SK-N-SH (cell line): ENCODE results near the gene ZNF521. TPM values are rescaled to one million over a fixed set of nuclear protein-coding genes. Genes with fewer than 3 reads are reported as not detected.

Experiments used
- CTCF ChIA-PET: fragments of 300-600, 350-600 bp; formaldehyde crosslinking; extraction: SDS; loops from one replicate; lab custom pipeline; 2021; lab: Yijun Ruan, JAX
- POLR2A ChIA-PET: fragments of 350-600 bp; sonication (Branson Sonifier 250); formaldehyde crosslinking; extraction: SDS; loops from one replicate; lab custom pipeline; 2020; ENCODE audit warnings: antibody characterized with exemption, inconsistent platforms; lab: Yijun Ruan, JAX
- DNase-seq: peaks from one replicate; pipeline ENCODE4 v3.0.0; 2012
- H2AFZ ChIP-seq: fragments of 200-600 bp; sonication (generic); 2 replicates; pipeline ENCODE4 v1.8.1; 2016; ENCODE audit warnings: antibody characterized with exemption, mild to moderate bottlenecking, low read depth
- H3F3A ChIP-seq: fragments of 200-600 bp; sonication (generic); replicated peaks from 2 replicates; pipeline ENCODE3; 2016; ENCODE audit warnings: antibody characterized with exemption, mild to moderate bottlenecking; ENCODE audit not compliant: insufficient read depth
- H3K27ac ChIP-seq, 2 experiments: fragments of 200-500 bp in 1 of 2; fragments of 200-600 bp in 1 of 2; sonication (Bioruptor generic) in 1 of 2; sonication (generic), shearing (Covaris generic) in 1 of 2; 2 replicates each; pipeline versions ENCODE4 v1.5.1 to v1.6.1; 2014 to 2016; ENCODE audit warnings: low read depth in 2 of 2, inconsistent platforms in 1 of 2, low read length in 1 of 2, mild to moderate bottlenecking in 1 of 2, mixed read lengths in 1 of 2
- H3K27me3 ChIP-seq: fragments of 200-600 bp; sonication (generic), shearing (Covaris generic); 2 replicates; pipeline ENCODE4 v1.6.1; 2016; ENCODE audit warnings: mixed run types; ENCODE audit not compliant: insufficient read depth
- H3K36me3 ChIP-seq, 2 experiments: fragments of 200-500 bp in 1 of 2; fragments of 200-600 bp in 1 of 2; sonication (Bioruptor generic) in 1 of 2; sonication (generic) in 1 of 2; replicated peaks in 1 of 2; 2 replicates each; pipeline versions ENCODE3 to v1.5.1; 2014 to 2016; ENCODE audit warnings: low read length in 1 of 2, mild to moderate bottlenecking in 1 of 2; ENCODE audit not compliant: insufficient read depth in 2 of 2, control insufficient read depth in 1 of 2
- H3K4me1 ChIP-seq, 2 experiments: fragments of 200-500 bp in 1 of 2; fragments of 200-600 bp in 1 of 2; sonication (Bioruptor generic) in 1 of 2; sonication (generic), shearing (Covaris generic) in 1 of 2; 2 replicates each; pipeline versions ENCODE4 v1.5.1 to v1.6.1; 2014 to 2016; ENCODE audit warnings: low read depth in 1 of 2, low read length in 1 of 2, mixed run types in 1 of 2; ENCODE audit not compliant: insufficient read depth in 2 of 2, control insufficient read depth in 1 of 2
- H3K4me2 ChIP-seq: fragments of 200-600 bp; sonication (generic), shearing (Covaris generic); 2 replicates; pipeline ENCODE4 v1.6.1; 2017; ENCODE audit warnings: mixed run types
- H3K4me3 ChIP-seq, 2 experiments: fragments of 200-500 bp in 1 of 2; fragments of 200-600 bp in 1 of 2; sonication (Bioruptor generic) in 1 of 2; sonication (generic), shearing (Covaris generic) in 1 of 2; 2 replicates each; pipeline versions ENCODE4 v1.5.1 to v1.8.1; 2014 to 2016; ENCODE audit warnings: low read depth in 2 of 2, inconsistent platforms in 1 of 2, low read length in 1 of 2, mild to moderate bottlenecking in 1 of 2, mixed read lengths in 1 of 2, moderate library complexity in 1 of 2
- H3K79me2 ChIP-seq: fragments of 200-600 bp; sonication (generic); 2 replicates; pipeline ENCODE4 v1.8.1; 2017; ENCODE audit warnings: mild to moderate bottlenecking; ENCODE audit not compliant: insufficient read depth
- H3K9ac ChIP-seq: fragments of 200-600 bp; sonication (generic); 2 replicates; pipeline ENCODE4 v1.6.1; 2017; ENCODE audit warnings: mixed run types
- H3K9me2 ChIP-seq: fragments of 200-600 bp; sonication (generic); 2 replicates; pipeline ENCODE4 v1.6.1; 2017; ENCODE audit warnings: mixed run types
- H3K9me3 ChIP-seq: fragments of 200-600 bp; sonication (generic); 2 replicates; pipeline ENCODE4 v1.6.1; 2017; ENCODE audit warnings: mixed run types, mild to moderate bottlenecking, moderate library complexity
- H4K20me1 ChIP-seq: fragments of 200-600 bp; sonication (generic); 2 replicates; pipeline ENCODE4 v1.6.1; 2017; ENCODE audit warnings: mild to moderate bottlenecking, mixed run types; ENCODE audit not compliant: insufficient read depth
- EZH2phosphoT487 ChIP-seq: fragments of 200-600 bp; sonication (generic); IDR thresholded peaks from 2 replicates; pipeline ENCODE4 v1.6.1; 2017; ENCODE audit warnings: low read depth, mixed run types, mild to moderate bottlenecking, antibody characterized with exemption, moderate library complexity, borderline replicate concordance
- FOSL2 ChIP-seq: IDR thresholded peaks from 2 replicates; pipeline ENCODE4 v1.4.0; 2012; ENCODE audit warnings: low read depth, mild to moderate bottlenecking, moderate library complexity, borderline replicate concordance
- JUND ChIP-seq: IDR thresholded peaks from 2 replicates; pipeline ENCODE4 v1.4.0; 2012
- MXI1 ChIP-seq: IDR thresholded peaks from 2 replicates; pipeline ENCODE4 v1.6.1; 2012; ENCODE audit warnings: mild to moderate bottlenecking, low read depth, low read length, improper control_type of control experiment
- NRF1 ChIP-seq: IDR thresholded peaks from 2 replicates; pipeline ENCODE4 v1.6.1; 2012; ENCODE audit warnings: low read depth, mild to moderate bottlenecking, low read length
- POLR2AphosphoS5 ChIP-seq: IDR thresholded peaks from 2 replicates; pipeline ENCODE4 v1.6.1; 2012; ENCODE audit warnings: low read depth, low read length
- RCOR1 ChIP-seq: fragments of 150-350 bp; IDR thresholded peaks from 2 replicates; pipeline ENCODE4 v1.6.1; 2017; ENCODE audit warnings: antibody characterized with exemption, low read length
- RXRA ChIP-seq: IDR thresholded peaks from 2 replicates; pipeline ENCODE4 v1.4.0; 2012; ENCODE audit warnings: low read depth, mild to moderate bottlenecking, borderline replicate concordance
- SMC3 ChIP-seq: IDR thresholded peaks from 2 replicates; pipeline ENCODE4 v1.6.1; 2012; ENCODE audit warnings: low read depth, low read length, improper control_type of control experiment
- TAF1 ChIP-seq: IDR thresholded peaks from 2 replicates; pipeline ENCODE4 v1.6.1; 2012; ENCODE audit warnings: low read depth, mild to moderate bottlenecking, low read length, moderate library complexity, borderline replicate concordance
- WGBS: methylation state at CpG from one replicate; pipeline ENCODE4 v1.1.6; 2017; ENCODE audit warnings: low lambda C conversion rate; 5-methylcytosine and 5-hydroxymethylcytosine counted together
- polyA plus RNA-seq, 3 experiments: library from polyadenylated mRNA; depleted of rRNA; stranded (reverse); fragments of >200 nt; gene quantifications; 2 replicates each; pipeline ENCODE4 v1.2.3, GENCODE V29; 2012
- TF ChIP-seq, protein P1 (sequence below): fragments of 150-350 bp; IDR thresholded peaks from 2 replicates; pipeline ENCODE4 v1.6.1; 2016; ENCODE audit warnings: mild to moderate bottlenecking, low read depth, low read length
- TF ChIP-seq, protein P2 (sequence below): IDR thresholded peaks from 2 replicates; pipeline ENCODE4 v1.6.1; 2012; ENCODE audit warnings: mild to moderate bottlenecking, low read depth, low read length, moderate library complexity

The ZNF521 gene
- polyA plus RNA-seq, 1 of the 3 experiments (the other 2 are of a cell fraction), result 14.1 TPM

DNA sequence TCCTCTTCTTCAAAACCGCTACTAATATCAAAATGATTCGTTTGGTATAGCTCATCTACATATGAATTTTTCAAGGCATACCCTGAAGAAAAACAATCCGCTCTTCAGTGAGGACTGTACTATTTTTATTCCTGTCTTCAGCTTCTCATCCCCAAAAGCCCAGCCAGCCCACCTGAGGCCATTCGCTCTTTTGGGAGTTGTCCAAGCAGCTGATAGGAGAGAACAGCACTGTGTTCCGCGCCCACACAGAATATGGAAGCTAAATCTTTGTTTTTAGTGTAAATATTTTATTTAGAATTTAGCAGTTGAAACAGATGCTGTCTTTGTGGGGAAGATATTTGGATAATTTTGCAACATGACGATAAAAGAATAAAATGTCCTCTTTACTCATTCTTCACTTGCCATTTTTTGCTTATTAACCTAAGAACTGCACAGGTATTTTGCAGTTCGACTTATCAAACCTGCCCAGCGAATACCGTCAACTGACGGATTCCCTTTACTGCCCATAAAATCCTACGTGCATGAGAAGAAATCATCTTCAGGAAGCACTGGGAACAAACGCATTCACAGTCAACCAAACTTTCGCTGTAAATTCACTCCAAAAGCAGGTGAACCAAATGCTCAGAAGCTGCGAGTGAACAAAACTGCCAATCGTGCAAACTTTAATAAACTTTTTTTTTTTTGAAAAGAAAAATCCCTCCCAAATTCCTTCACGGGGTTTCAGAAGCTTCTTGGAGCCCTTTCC, 3.4 kb downstream of the ZNF521 start (continued):
- no peak for TF ChIP-seq TAF1
- TF ChIP-seq NRF1, result no peak
- no peak for TF ChIP-seq MXI1
- no peak for TF ChIP-seq POLR2AphosphoS5

DNA sequence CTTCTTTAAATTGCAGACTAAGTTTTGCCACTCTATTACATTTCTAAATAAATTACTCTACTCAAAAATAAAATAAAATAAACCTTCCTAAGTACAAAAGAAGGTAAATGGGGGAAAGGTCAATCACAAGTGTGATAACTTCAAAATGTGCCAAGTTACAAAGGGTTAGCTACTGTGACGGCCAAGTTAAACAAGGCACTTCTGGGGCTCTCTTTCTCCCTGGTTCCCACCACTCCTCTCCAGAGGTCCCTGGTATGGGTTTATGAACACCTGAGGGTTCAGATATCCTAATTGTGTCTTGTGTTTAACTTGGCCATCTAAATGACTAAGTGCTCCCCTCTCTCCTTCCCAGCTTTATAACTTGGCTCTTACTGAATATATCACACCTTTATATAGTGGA, 5.4 kb downstream of the ZNF521 start:
- Histone ChIP-seq H4K20me1 (no peaks in the 10 kb centered on the region), H2AFZ (no peak overlapping the region), H3K9me2 (no peaks in the 10 kb centered on the region), H3K4me3 (no peak overlapping the region), H3K79me2 (peaks cover 21% of the 10 kb centered on the region; the same call in 1 of the 2 replicates), H3K4me1 (peaks cover 0 to 3% of the 10 kb centered on the region in 2 experiments; a peak in 3 of 4 replicates), H3K9me3 (no peaks in the 10 kb centered on the region), H3K27ac (no peak overlapping the region), H3K27me3 (no peaks in the 10 kb centered on the region; the same call in 1 of the 2 replicates), H3K36me3 (no peaks in the 10 kb centered on the region), H3K9ac (no peak overlapping the region), H3K4me2 (no peak overlapping the region), H3F3A (peaks cover 4% of the 10 kb centered on the region)
- CTCF ChIA-PET, result no interaction called here
- WGBS, result 79% methylated on average over 1 of the region's 1 CpG
- TF ChIP-seq FOSL2, result no peak
- no peak for TF ChIP-seq RCOR1
- TF ChIP-seq, protein P1, sequence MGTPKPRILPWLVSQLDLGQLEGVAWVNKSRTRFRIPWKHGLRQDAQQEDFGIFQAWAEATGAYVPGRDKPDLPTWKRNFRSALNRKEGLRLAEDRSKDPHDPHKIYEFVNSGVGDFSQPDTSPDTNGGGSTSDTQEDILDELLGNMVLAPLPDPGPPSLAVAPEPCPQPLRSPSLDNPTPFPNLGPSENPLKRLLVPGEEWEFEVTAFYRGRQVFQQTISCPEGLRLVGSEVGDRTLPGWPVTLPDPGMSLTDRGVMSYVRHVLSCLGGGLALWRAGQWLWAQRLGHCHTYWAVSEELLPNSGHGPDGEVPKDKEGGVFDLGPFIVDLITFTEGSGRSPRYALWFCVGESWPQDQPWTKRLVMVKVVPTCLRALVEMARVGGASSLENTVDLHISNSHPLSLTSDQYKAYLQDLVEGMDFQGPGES, result no peak
- TF ChIP-seq EZH2phosphoT487, result no peak
- TF ChIP-seq, protein P2, sequence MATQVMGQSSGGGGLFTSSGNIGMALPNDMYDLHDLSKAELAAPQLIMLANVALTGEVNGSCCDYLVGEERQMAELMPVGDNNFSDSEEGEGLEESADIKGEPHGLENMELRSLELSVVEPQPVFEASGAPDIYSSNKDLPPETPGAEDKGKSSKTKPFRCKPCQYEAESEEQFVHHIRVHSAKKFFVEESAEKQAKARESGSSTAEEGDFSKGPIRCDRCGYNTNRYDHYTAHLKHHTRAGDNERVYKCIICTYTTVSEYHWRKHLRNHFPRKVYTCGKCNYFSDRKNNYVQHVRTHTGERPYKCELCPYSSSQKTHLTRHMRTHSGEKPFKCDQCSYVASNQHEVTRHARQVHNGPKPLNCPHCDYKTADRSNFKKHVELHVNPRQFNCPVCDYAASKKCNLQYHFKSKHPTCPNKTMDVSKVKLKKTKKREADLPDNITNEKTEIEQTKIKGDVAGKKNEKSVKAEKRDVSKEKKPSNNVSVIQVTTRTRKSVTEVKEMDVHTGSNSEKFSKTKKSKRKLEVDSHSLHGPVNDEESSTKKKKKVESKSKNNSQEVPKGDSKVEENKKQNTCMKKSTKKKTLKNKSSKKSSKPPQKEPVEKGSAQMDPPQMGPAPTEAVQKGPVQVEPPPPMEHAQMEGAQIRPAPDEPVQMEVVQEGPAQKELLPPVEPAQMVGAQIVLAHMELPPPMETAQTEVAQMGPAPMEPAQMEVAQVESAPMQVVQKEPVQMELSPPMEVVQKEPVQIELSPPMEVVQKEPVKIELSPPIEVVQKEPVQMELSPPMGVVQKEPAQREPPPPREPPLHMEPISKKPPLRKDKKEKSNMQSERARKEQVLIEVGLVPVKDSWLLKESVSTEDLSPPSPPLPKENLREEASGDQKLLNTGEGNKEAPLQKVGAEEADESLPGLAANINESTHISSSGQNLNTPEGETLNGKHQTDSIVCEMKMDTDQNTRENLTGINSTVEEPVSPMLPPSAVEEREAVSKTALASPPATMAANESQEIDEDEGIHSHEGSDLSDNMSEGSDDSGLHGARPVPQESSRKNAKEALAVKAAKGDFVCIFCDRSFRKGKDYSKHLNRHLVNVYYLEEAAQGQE, result no peak
- TF ChIP-seq SMC3, result no peak
- no peak for TF ChIP-seq NRF1
- TF ChIP-seq JUND, result no peak
- TF ChIP-seq RXRA, result no peak
- no peak for DNase-seq
- POLR2A ChIA-PET, result no interaction called here
